Activated CD8-positive, alpha-beta memory T cell treated with anti-CD3 and anti-CD28 coated beads, Interleukin-2, amount 10 ng/mL, durations not matched to agents 7 days and 5 days (primary cell): ENCODE measurements around the gene RFX3. TPM values are rescaled to one million over a fixed set of nuclear protein-coding genes. Genes with fewer than 3 reads are reported as not detected.
A peak's percentile ranks its signal among the peaks of the same experiment; 100 is the strongest.

Experiments
- ATAC-seq: fragments of 150-1000 bp; cut with Tn5 transposase; one replicate; pipeline ENCODE4 v1.10.0; 2021; ENCODE audit warnings: moderate library complexity
- CTCF ChIA-PET: fragments of 350-600 bp; sonication (Branson Sonifier 250); formaldehyde crosslinking; loops from one replicate; lab custom pipeline; 2021; ENCODE audit warnings: antibody characterized with exemption; lab: Charles Lee
- DNase-seq: peaks from one replicate; pipeline ENCODE4 v3.0.0-alpha.2; 2020
- H3K27ac Mint-ChIP-seq: one replicate; pipeline ENCODE4 v1.8.0; 2021; ENCODE audit warnings: mild to moderate bottlenecking, mixed read lengths
- H3K27me3 Mint-ChIP-seq: one replicate; pipeline ENCODE4 v1.8.0; 2021; ENCODE audit warnings: mixed read lengths
- H3K36me3 Mint-ChIP-seq: one replicate; pipeline ENCODE4 v1.8.0; 2021; ENCODE audit warnings: mild to moderate bottlenecking, mixed read lengths
- H3K4me1 Mint-ChIP-seq: one replicate; pipeline ENCODE4 v1.8.0; 2021; ENCODE audit warnings: mixed read lengths
- H3K4me3 Mint-ChIP-seq: one replicate; pipeline ENCODE4 v1.8.0; 2021; ENCODE audit warnings: mild to moderate bottlenecking, moderate library complexity, mixed read lengths
- H3K9me3 Mint-ChIP-seq: one replicate; pipeline ENCODE4 v1.8.0; 2022; ENCODE audit warnings: low read depth, mixed read lengths
- total RNA-seq, 2 experiments: library from RNA; stranded (reverse); gene quantifications; one replicate each; pipeline ENCODE4 v1.2.3, GENCODE V29; 2021

The RFX3 gene
- total RNA-seq = 10 to 100 TPM in 1 of 2 experiments, 1 to 10 TPM in 1; 9.1 to 11.5 TPM

DNA sequence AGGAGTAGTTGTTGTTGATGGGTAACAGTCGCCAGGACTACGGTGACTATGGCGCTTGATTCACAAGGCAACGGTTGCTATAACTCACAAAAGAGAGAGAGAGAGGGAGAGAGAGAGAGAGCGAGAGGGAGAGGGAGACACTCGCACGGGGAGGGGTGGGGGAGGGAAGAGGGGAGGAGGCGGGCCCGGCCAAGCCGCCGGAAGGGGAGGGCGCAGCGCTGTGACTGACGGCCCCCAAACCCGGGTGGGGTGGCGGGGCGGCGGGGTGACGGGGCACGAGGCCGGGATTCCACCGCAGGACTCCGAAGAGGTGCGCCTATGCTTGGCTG is at the start of gene RFX3:
RFX3 (minus strand) TSS at position 166 of the 329 bp plus-strand sequence. CDS start 130,413 bp downstream, outside the sequence.
- CTCF ChIA-PET = interaction anchor here (1.8 to 2.3 kb wide), 2 partner anchors 49 to 58 kb away, joined by 8 to 9 read pairs; no protein-coding TSS in a partner anchor

DNA sequence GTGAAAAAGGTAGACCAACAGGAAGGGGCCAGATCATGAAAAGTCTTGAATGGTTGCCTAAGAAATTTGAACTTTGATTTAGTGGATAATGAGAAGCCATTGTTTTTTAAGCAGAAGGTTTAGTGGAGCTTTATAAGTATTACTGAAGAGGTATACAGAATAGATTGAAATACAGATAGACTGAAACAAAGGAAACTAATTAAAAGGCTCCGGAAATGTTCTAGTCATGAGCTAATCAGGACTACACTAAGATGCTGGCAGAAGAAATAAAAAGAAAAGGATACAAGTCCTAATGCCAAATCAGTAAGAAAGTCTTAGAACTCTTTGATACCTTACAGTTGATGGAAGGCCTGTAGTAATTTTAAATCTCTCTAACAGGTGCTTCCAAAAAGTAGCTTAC is 45.7 kb upstream of the RFX3 start:
- H3K9me3 Mint-ChIP-seq = no peaks in the 10 kb centered on the region
- H3K27me3 Mint-ChIP-seq = no peaks in the 10 kb centered on the region
- DNase-seq (no peak), ATAC-seq (no peak)
- H3K4me1 Mint-ChIP-seq = peaks cover 2% of the 10 kb centered on the region
- CTCF ChIA-PET = no interaction called here
- no peak overlapping the region for H3K27ac Mint-ChIP-seq
- no peak overlapping the region for H3K4me3 Mint-ChIP-seq
- peaks cover 1% of the 10 kb centered on the region for H3K36me3 Mint-ChIP-seq

More for the DNA sequence above, at the start of gene RFX3:
- peaks cover 50% of the 10 kb centered on the region for H3K4me1 Mint-ChIP-seq
- peaks cover 22% of the 10 kb centered on the region for H3K36me3 Mint-ChIP-seq
- H3K27me3 Mint-ChIP-seq = no peaks in the 10 kb centered on the region
- H3K9me3 Mint-ChIP-seq = no peaks in the 10 kb centered on the region
- peak within 1 kb of the TSS; percentile 96 for H3K4me3 Mint-ChIP-seq
- peak within 1 kb of the TSS; percentile 100 for H3K27ac Mint-ChIP-seq
- DNase-seq = peak; percentile 94
- ATAC-seq = peak; percentile 59

DNA sequence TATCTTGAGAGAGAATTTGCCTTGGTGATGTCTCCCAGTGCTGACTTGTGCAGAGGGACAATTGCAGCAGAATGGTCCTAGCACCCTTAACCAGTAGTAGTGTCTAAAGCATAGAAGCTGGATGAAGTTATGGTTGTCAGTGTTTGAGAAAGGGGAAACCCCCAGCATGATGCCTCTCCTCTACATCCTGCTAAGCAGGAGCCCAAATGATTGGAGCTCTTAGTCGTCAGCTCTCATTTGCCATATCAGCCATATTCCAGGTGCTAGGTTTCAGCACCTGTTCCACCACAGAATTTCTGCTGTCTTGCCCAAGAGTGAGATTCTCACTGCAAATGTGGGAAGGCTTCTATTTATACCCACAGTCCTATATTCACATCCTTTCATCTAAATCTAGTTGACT is 43.7 kb upstream of the RFX3 start:
- DNase-seq (no peak), ATAC-seq (no peak)
- no peak overlapping the region for H3K27ac Mint-ChIP-seq
- H3K36me3 Mint-ChIP-seq = peaks cover 3% of the 10 kb centered on the region
- H3K4me3 Mint-ChIP-seq = no peak overlapping the region
- CTCF ChIA-PET = no interaction called here
- peaks cover 2% of the 10 kb centered on the region for H3K4me1 Mint-ChIP-seq
- no peaks in the 10 kb centered on the region for H3K9me3 Mint-ChIP-seq
- no peaks in the 10 kb centered on the region for H3K27me3 Mint-ChIP-seq

DNA sequence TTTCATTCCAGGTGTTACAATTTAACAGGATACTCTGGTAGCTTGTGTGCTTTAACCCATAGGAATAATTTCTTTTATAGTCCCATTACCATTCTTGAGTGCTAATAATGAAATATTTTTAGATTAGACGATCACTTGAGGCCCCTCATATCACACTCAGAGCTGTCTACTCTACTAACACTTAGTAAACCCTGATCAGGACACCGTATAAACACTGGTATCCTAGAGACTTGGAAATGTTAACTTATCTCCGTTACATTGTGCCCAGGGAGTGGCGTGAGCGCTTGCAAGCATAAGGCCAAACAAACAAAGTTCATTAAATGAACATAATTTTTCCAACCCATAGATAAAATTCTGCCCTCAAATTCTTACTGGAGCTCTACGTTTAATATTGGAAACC is 42.2 kb upstream of the RFX3 start:
- DNase-seq = no peak
- Mint-ChIP-seq H3K27ac (no peak overlapping the region), H3K4me3 (no peak overlapping the region), H3K36me3 (peaks cover 3% of the 10 kb centered on the region), H3K27me3 (no peaks in the 10 kb centered on the region), H3K4me1 (peaks cover 2% of the 10 kb centered on the region), H3K9me3 (no peaks in the 10 kb centered on the region)
- ATAC-seq = no peak
- CTCF ChIA-PET = no interaction called here

DNA sequence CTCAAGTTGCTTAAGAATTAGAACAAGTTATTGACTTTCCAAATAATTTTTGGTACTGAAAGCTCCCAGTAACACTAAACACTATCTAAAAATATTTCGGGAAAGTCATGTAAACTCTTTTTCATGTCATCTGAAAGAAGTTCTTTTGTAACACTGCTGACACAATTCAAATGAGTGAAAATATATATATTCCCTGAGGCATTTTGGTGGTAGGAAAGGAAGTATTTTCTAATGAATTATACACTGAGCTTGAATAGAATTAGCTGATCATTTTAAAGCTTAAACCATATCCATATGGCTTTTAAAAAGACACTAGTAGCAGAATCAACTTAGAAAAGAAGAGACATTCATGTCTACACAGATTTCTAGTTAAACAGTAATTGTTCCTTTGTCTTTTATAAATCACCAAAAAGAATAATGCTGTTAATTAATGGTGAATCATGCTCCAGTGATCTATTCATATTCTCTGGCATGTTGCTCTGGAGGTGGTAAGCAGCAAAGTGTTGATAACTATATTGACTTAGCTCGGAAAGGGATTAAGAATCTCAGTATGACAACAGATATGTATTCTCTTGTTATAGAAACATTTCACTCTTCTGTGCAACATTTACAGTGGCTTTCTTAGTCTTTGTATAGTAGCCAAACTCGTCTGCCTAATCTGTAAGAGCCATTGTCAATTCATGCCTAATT is 27.4 kb upstream of the RFX3 start:
- ATAC-seq (no peak), DNase-seq (no peak)
- no peaks in the 10 kb centered on the region for H3K9me3 Mint-ChIP-seq
- H3K27ac Mint-ChIP-seq = no peak overlapping the region
- CTCF ChIA-PET = no interaction called here
- no peaks in the 10 kb centered on the region for H3K4me1 Mint-ChIP-seq
- H3K27me3 Mint-ChIP-seq = no peaks in the 10 kb centered on the region
- no peak overlapping the region for H3K4me3 Mint-ChIP-seq
- peaks cover 38% of the 10 kb centered on the region for H3K36me3 Mint-ChIP-seq

DNA sequence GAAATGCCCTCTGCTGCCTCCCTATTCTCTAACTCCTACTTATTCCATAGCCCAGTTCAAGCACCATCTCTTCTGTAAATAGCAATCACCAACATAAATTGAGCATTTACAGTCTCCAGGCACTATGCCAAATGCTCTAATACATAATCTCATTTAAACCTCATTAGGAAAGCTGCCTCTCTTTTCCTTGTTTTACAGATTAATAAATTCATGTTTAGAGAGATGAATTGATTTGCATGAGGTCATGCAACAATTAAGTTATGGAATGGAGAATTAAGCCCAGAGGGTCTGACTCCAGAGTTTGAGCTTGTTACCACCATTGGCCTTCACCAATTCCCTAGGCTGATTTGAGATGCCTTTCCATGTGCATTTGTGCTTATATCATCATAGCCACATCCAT is 23.4 kb upstream of the RFX3 start:
- DNase-seq = no peak
- no peak for ATAC-seq
- H3K9me3 Mint-ChIP-seq = no peaks in the 10 kb centered on the region
- H3K36me3 Mint-ChIP-seq = peaks cover 27% of the 10 kb centered on the region
- H3K27me3 Mint-ChIP-seq = no peaks in the 10 kb centered on the region
- CTCF ChIA-PET = no interaction called here
- no peaks in the 10 kb centered on the region for H3K4me1 Mint-ChIP-seq
- no peak overlapping the region for H3K4me3 Mint-ChIP-seq
- H3K27ac Mint-ChIP-seq = no peak overlapping the region

DNA sequence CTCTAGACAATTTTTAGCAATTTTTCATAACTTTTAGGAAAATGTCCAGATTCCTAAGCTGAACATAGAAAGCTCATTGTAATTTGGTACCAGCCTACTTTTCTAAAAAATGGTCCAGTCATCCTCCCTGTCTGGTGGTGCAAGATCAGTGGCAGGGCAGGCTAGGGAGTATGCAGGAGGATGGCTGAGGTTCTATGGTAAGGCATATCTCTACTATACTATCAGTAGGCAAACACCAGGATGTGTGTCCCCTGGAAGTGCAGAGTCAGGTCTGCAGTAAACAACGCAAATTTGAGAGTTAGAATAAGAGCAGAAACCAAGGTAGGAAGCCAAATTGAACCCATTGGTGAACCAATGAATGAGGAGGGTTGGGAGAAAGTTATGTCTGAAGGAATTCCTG is 22.8 kb upstream of the RFX3 start:
- Mint-ChIP-seq H3K4me3 (no peak overlapping the region), H3K27me3 (no peaks in the 10 kb centered on the region), H3K27ac (no peak overlapping the region), H3K4me1 (no peaks in the 10 kb centered on the region), H3K9me3 (no peaks in the 10 kb centered on the region), H3K36me3 (peaks cover 29% of the 10 kb centered on the region)
- CTCF ChIA-PET = no interaction called here
- DNase-seq (no peak), ATAC-seq (no peak)

DNA sequence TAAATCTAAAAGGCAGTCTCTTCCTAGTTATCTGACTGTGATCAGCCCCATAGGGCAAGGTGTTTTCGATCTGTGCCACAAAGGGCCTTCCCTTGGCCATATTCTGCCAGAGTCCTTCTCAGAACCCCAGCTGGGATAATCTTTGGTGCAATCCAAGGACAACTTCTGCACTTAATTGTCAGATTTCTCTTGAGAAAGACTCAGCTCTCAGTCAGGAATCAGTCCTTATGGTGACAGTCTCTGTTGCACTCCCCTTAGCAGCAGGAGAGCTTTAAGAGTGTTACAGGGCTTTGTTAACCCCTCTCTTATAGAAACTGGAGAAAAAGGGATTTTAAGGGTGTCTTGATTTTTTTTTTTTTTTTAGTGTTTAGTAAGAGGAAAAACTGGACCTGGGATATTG is 15.4 kb upstream of the RFX3 start:
- no peak for DNase-seq
- CTCF ChIA-PET = no interaction called here
- Mint-ChIP-seq H3K9me3 (no peaks in the 10 kb centered on the region), H3K4me3 (no peak overlapping the region), H3K27me3 (no peaks in the 10 kb centered on the region), H3K27ac (no peak overlapping the region), H3K4me1 (peaks cover 10% of the 10 kb centered on the region), H3K36me3 (peaks cover 23% of the 10 kb centered on the region)
- ATAC-seq = no peak

DNA sequence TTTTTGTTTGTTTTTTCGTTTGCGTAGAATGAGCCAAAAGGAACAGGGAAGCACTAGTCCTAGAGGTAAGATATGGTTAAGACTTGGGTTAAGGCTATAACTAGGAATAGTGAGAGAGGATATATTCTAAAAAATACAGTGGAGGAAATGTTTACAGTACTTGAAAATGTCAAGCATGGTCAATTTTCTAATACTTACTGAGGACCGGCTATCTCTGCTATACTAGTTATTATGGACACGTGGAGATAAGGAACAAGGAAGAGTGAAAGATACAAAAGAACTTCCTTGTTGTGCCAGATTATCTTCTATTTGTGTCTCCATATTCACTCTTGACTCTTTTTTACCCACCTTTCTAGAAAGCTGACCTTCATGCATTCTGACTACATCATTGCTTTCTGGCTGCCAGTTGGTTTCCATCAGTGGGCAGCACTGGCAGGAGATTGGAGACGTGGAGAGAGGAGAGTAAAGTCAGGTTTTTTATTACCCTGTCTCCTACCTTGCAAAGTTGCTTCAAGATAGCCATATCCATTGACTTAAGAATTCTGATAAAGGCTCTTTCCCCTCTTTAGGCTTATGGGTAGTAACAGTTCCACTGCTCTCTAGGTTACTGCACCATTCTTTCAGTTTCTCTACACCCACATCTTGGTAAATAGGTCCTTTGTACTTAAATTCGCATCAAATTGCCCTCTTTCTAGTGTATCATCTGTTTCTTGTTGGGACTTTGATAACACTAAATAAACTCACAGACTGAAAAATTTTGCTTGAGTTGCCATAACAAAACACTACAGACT is 9.0 kb upstream of the RFX3 start:
- no peak for ATAC-seq
- peaks cover 29% of the 10 kb centered on the region for H3K36me3 Mint-ChIP-seq
- H3K4me1 Mint-ChIP-seq = peaks cover 16% of the 10 kb centered on the region
- H3K4me3 Mint-ChIP-seq = no peak overlapping the region
- no peak overlapping the region for H3K27ac Mint-ChIP-seq
- CTCF ChIA-PET = no interaction called here
- DNase-seq = no peak
- H3K9me3 Mint-ChIP-seq = no peaks in the 10 kb centered on the region
- no peaks in the 10 kb centered on the region for H3K27me3 Mint-ChIP-seq

DNA sequence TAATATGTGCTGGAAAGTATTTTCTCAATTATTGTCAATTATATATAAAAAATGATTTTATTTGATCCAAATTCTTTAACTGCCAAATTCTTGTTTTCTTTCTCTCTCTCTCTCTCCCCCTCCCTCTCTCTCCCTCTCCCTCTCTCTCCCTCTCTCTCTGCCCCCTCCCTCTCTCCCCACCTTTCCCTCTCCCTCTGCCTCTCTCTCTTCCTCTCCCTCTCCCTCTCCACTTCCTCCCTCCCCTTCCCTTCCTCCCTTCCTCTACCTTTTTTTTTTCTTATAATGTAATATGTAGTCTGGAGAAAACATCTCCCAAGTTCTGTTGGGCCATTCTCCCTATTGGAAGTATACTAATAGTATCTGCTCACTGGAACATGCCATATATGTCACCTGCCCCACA is 6.4 kb upstream of the RFX3 start:
- DNase-seq = no peak
- Mint-ChIP-seq H3K36me3 (peaks cover 34% of the 10 kb centered on the region), H3K4me3 (no peak overlapping the region), H3K4me1 (peaks cover 34% of the 10 kb centered on the region), H3K27ac (no peak overlapping the region), H3K9me3 (no peaks in the 10 kb centered on the region), H3K27me3 (no peaks in the 10 kb centered on the region)
- CTCF ChIA-PET = no interaction called here
- ATAC-seq = no peak

DNA sequence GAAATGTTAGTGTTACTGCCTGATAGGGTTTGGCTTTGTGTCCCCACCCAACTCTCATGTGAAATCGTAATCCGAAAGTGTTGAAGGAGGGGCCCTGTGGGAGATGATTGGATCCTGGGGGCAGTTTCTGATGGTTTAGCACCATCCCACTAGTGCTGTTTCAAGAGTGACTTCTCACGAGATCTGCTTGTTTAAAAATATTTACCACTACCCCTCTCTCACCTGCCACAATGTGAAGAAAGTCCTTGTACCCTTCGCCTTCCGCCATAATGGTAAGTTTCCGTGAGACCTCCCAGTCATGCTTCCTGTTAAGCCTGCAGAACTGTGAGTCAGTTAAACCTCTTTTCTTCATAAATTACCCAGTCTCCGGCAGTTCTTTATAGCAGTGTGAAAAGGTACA is 2.6 kb upstream of the RFX3 start:
- Mint-ChIP-seq H3K4me1 (peaks cover 37% of the 10 kb centered on the region), H3K27ac (peak overlapping the region; percentile 100), H3K36me3 (peaks cover 28% of the 10 kb centered on the region), H3K4me3 (peak overlapping the region; percentile 96), H3K9me3 (no peaks in the 10 kb centered on the region), H3K27me3 (no peaks in the 10 kb centered on the region)
- CTCF ChIA-PET = interaction anchor here (0.6 to 0.9 kb wide), 2 partner anchors 50 to 923 kb away, joined by 3 read pairs; no protein-coding TSS in a partner anchor
- ATAC-seq (peak; percentile 31), DNase-seq (peak; percentile 85)

DNA sequence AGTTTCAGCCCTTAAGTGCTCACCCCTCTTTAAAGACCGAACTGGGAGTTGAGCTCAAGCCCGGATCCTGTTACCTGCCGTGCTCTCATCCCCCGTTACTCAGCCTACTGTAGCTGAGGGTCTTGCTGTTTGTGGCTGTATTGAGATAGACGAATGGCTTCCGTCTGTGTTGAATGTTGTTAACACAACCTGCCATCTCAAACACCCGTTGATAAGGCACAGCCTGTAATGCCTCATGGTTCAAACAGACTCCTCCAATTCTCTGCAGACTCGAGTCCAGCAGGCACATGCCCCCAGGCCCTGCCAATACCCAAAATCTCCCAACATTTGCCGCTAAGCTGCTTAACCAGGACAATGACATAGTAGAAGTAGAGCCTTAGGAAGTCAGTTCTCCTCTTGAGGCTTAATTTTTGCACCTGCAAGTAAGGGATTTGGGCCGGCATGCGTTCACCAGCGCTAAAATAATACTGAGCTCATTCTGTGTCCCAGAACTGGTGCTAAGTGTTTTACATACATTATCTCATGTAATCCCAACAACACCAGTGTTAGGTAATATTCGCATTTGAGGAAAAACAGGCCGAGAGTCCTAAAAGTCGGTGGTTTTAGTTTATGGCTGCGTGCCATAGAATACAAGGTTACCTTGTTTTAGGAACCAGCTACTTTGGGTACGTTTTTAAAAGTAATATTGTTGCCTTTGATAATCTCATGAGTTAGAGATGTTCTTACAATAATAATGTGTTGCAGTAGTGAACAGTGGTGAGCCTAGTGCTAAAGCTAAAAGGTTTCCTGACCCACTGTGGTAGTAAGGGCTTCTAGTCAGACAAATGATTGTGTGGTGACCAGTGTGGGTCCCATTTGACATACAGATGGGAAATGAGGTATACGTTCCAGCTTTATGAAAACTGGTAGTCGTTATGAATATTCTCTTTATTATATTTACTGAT is 1.5 kb upstream of the RFX3 start:
- Mint-ChIP-seq H3K4me1 (peaks cover 48% of the 10 kb centered on the region), H3K9me3 (no peaks in the 10 kb centered on the region), H3K4me3 (peak overlapping the region; percentile 96), H3K27ac (peak overlapping the region; percentile 100), H3K36me3 (peaks cover 27% of the 10 kb centered on the region), H3K27me3 (no peaks in the 10 kb centered on the region)
- peak; percentile 48 for DNase-seq
- peak; percentile 3 for ATAC-seq
- CTCF ChIA-PET = interaction anchor here (0.9 to 2.3 kb wide), 5 partner anchors 49 to 204 kb away, joined by 3 to 9 read pairs (median 3); no protein-coding TSS in a partner anchor
